Glutamatergic neuron (in vitro differentiated cells): Measurements from ENCODE around the gene PIGU. TPM values are rescaled to one million over a fixed set of nuclear protein-coding genes. Genes with fewer than 3 reads are reported as not detected.

Source experiments
- DNase-seq: peaks from one replicate; pipeline ENCODE4 v3.0.0; 2022
- H3K27ac Mint-ChIP-seq: one replicate; pipeline ENCODE4 v1.8.0; 2020; ENCODE audit warnings: mild to moderate bottlenecking, mixed read lengths, inconsistent platforms; ENCODE audit not compliant: unreplicated experiment
- H3K27me3 Mint-ChIP-seq: one replicate; pipeline ENCODE4 v1.8.0; 2020; ENCODE audit warnings: mild to moderate bottlenecking, moderate library complexity, mixed read lengths, inconsistent platforms; ENCODE audit not compliant: unreplicated experiment
- H3K36me3 Mint-ChIP-seq: one replicate; pipeline ENCODE4 v1.8.0; 2020; ENCODE audit warnings: mild to moderate bottlenecking, mixed read lengths, inconsistent platforms; ENCODE audit not compliant: unreplicated experiment
- H3K4me1 Mint-ChIP-seq: one replicate; pipeline ENCODE4 v1.8.0; 2020; ENCODE audit warnings: mild to moderate bottlenecking, low read depth, mixed read lengths, inconsistent platforms; ENCODE audit not compliant: unreplicated experiment
- H3K4me3 Mint-ChIP-seq: one replicate; pipeline ENCODE4 v1.8.0; 2020; ENCODE audit warnings: mild to moderate bottlenecking, mixed read lengths, inconsistent platforms; ENCODE audit not compliant: unreplicated experiment
- H3K9me3 Mint-ChIP-seq: one replicate; pipeline ENCODE4 v1.8.0; 2020; ENCODE audit warnings: mild to moderate bottlenecking, moderate library complexity, mixed read lengths, inconsistent platforms; ENCODE audit not compliant: unreplicated experiment
- total RNA-seq: library from RNA; stranded (reverse); fragmentation: NEBNext Ultra II Directional; extraction: Animal tissue kit (Norgen Biotek cat#: 25700); gene quantifications from one replicate; pipeline ENCODE4 v1.2.1, GENCODE V29; 2021; ENCODE audit not compliant: unreplicated experiment
- TF ChIP-seq, protein P1 (sequence below): fragments of 200-600 bp; sonication (generic); IDR thresholded peaks from one replicate; pipeline ENCODE4 v1.5.0; 2021; ENCODE audit not compliant: partially characterized antibody, unreplicated experiment

PIGU gene
- total RNA-seq, 1 donor from 2014 or later: 19.4 TPM

DNA sequence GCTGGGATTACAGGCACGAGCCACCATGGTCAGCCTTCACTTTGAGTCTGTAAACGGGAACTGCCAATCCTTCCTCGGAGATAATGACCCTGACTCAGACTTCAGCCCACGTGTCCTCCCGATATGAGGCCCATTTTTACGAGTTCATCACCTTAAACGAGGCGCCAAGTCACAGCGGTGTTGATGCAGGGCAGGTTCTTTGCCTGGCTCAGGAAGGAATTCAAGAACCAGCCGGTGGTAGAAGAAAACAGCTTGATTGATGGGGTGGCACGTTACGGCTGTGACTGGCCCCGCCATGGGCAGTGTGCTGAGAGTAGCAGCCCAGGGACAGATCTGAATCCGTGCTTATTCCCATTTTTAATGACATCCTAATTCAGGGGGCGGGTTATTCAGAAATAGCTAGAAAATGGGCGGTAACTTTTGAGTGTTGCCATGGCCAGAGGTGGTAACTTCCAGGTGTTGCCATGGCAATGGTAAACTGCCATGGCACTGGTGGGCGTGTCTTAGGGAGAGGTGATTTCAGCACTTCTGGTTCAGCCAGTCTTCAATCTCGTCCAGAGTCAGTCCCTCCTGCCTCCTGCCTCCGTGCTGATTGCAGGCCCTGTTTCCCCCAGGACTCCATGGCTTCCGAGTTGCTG is 127.5 kb downstream of the PIGU start:
- DNase-seq: no peak
- Mint-ChIP-seq H3K4me1 (peaks cover 24% of the 10 kb centered on the region), H3K9me3 (peaks cover 9% of the 10 kb centered on the region), H3K27me3 (peaks cover 13% of the 10 kb centered on the region), H3K4me3 (no peak overlapping the region), H3K36me3 (no peaks in the 10 kb centered on the region), H3K27ac (no peak overlapping the region)
- TF ChIP-seq, protein P1, sequence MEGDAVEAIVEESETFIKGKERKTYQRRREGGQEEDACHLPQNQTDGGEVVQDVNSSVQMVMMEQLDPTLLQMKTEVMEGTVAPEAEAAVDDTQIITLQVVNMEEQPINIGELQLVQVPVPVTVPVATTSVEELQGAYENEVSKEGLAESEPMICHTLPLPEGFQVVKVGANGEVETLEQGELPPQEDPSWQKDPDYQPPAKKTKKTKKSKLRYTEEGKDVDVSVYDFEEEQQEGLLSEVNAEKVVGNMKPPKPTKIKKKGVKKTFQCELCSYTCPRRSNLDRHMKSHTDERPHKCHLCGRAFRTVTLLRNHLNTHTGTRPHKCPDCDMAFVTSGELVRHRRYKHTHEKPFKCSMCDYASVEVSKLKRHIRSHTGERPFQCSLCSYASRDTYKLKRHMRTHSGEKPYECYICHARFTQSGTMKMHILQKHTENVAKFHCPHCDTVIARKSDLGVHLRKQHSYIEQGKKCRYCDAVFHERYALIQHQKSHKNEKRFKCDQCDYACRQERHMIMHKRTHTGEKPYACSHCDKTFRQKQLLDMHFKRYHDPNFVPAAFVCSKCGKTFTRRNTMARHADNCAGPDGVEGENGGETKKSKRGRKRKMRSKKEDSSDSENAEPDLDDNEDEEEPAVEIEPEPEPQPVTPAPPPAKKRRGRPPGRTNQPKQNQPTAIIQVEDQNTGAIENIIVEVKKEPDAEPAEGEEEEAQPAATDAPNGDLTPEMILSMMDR: no peak

DNA sequence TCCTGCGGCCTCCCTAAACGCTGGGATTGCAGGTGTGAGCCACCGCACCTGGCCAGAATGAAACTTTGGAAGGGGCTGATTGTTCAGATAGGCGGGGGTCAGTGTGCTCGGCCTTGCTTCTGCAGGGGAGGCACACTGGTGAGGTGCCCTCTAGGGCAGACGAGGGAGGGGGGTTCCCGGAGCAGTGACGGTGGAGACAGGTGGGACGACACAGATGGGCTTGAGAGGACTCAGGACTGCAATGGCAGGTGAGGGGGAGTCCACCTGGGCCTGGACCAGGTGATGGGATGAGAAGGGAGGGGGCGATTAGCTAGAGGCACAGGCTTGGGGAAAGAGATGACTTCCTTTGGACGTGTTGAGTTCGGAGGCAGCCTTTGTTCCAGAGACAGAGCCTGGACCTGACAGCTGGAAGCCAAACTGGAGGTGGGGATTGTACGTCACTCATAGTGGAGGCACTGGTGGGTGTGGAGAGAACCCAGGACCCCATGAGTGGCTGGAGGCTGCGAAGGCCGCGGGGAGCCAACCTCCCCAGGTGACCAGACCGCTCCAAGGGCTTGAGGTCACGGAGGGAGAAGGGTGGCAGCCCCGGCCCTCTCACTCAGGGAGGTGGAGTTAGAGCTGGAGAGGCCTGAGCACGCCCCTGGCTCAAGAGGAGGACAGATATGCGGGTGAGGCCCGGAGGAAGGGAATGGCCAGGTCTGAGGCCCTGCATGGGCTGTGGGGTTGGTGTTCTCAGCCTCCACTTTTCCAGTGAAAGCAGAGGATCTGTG is 128.9 kb downstream of the PIGU start:
- peaks cover 13% of the 10 kb centered on the region for H3K27me3 Mint-ChIP-seq
- H3K27ac Mint-ChIP-seq: peak overlapping the region; percentile 70
- H3K36me3 Mint-ChIP-seq: no peaks in the 10 kb centered on the region
- H3K4me3 Mint-ChIP-seq: peak overlapping the region; percentile 55
- TF ChIP-seq, protein P1: no peak
- H3K9me3 Mint-ChIP-seq: peaks cover 9% of the 10 kb centered on the region
- H3K4me1 Mint-ChIP-seq: peaks cover 35% of the 10 kb centered on the region
- no peak for DNase-seq

DNA sequence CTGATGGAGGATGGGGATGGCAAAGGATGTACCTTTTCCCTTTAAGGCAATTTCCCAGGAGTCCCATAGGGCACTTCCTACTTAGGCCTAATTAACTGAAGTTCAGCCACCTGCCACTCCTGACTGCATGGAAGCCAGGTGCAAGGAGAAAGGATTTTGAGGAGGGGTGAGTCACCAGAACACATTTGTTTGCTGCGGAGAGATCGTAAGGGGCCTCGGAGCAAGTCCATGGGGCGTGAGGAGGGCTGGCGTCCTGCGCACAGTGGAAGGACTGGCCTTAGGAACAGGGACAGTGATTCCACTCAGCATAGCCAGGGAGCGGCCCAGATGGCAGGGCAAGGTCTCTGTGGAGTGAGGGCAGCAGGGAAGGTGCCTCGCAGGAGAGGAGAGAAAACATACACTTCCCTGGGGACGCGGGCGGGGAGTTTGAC is 130.1 kb downstream of the PIGU start:
- TF ChIP-seq, protein P1: no peak
- peak overlapping the region; percentile 99 for H3K27ac Mint-ChIP-seq
- DNase-seq: peak; percentile 62
- H3K4me1 Mint-ChIP-seq: peaks cover 35% of the 10 kb centered on the region
- H3K27me3 Mint-ChIP-seq: peaks cover 13% of the 10 kb centered on the region
- H3K9me3 Mint-ChIP-seq: peaks cover 9% of the 10 kb centered on the region
- H3K4me3 Mint-ChIP-seq: peak overlapping the region; percentile 84
- H3K36me3 Mint-ChIP-seq: no peaks in the 10 kb centered on the region

DNA sequence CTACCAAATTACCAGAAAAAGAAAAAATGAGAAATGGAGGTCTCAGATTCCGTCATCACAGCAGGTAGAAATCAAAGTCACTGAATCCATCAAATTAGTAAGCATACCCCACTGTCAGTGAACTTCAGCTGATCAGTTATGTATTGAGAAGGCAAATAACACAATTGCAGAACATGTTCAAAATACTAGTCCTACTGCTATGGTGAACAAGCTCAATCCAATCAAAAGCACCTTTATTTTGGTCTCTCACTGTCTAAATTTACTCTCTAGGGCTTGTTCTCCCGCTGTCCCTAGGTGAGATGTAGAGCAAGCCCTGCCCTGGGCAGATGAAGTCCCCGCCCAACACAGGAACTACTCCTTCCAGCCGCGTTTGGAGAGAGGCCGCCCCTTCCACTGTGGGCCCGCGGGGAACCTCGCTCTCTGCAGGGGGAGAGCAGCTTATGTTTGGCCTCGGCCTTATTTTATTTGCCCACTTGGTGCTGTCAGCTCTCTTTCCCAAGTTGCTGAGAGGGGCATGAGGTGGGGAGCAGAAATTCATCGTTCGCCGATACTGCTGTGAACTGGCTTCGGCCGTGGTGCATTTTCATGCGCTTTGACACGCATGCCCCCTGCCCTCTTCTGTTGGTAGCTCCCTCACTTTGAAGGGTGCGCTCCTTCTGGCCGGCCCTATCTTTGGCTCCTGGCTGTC is 132.6 kb downstream of the PIGU start:
- Mint-ChIP-seq H3K4me1 (peaks cover 35% of the 10 kb centered on the region), H3K4me3 (peak overlapping the region; percentile 55), H3K9me3 (peaks cover 5% of the 10 kb centered on the region), H3K36me3 (no peaks in the 10 kb centered on the region), H3K27ac (no peak overlapping the region), H3K27me3 (peaks cover 13% of the 10 kb centered on the region)
- TF ChIP-seq, protein P1: no peak
- DNase-seq: no peak
